ENCODE measurements around the gene EDRF1.

DNA sequence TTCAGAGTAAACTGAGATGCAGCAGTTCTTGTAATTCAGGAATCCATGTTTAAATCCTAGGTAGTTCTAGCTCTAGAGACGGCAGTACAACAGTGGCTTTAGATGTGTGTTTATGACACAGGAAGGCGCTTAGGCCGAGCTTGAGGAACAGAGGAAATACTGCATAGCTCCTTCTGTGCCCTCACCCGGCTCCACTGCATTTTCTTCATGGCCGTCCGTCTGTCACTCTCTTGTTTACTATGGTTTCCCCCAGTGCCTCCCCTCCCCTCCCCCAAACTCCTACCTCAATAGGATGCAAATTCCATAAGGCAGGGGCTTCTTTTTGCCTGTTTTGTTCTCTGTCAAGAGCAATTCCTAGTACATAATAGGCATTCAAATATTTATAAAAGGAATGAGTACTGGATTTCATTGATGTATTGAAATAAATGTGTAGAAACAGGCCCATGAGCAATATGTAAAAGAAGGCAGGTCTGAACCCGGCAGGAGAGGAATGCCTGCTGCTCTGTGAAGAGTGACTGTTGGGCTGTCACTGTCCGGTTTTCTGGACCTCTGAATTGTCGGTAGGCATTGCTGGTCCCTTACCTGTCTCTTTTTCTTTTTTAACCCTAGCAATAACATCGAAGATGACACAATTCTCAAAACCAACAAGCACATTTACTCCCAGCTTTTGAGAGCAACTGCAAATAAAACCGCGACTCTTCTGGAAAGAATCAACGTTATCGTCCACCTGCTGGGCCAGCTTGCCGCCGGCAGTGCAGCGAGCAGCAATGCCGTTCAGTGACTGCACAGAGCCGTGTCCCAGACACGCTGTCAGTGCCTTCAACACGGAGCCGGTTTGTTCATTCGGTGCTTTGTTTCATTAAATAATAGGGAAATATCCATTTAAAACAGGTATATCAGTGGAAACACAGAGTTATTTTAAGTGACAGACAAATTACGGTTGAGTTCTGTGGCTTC is 43.5 kb downstream of the EDRF1 start:
- TF ChIP-seq, protein P1, sequence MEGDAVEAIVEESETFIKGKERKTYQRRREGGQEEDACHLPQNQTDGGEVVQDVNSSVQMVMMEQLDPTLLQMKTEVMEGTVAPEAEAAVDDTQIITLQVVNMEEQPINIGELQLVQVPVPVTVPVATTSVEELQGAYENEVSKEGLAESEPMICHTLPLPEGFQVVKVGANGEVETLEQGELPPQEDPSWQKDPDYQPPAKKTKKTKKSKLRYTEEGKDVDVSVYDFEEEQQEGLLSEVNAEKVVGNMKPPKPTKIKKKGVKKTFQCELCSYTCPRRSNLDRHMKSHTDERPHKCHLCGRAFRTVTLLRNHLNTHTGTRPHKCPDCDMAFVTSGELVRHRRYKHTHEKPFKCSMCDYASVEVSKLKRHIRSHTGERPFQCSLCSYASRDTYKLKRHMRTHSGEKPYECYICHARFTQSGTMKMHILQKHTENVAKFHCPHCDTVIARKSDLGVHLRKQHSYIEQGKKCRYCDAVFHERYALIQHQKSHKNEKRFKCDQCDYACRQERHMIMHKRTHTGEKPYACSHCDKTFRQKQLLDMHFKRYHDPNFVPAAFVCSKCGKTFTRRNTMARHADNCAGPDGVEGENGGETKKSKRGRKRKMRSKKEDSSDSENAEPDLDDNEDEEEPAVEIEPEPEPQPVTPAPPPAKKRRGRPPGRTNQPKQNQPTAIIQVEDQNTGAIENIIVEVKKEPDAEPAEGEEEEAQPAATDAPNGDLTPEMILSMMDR (conservative IDR thresholded peaks at IDR 0.05 in 1 of 2, IDR thresholded peaks at IDR 0.05 in 1 of 2; ENCODE audit: extremely low read depth in 1 of 2, insufficient read depth in 1 of 2, low read depth in 1 of 2, low read length in 2 of 2), result no peak
- TF ChIP-seq EZH2 (IDR thresholded peaks at IDR 0.05; ENCODE audit: borderline replicate concordance, low read length), result no peak
